ENCODE data around the gene ROCK2. TPM values are rescaled to one million over a fixed set of nuclear protein-coding genes. Genes with fewer than 3 reads are reported as not detected.
A peak's percentile ranks its signal among the peaks of the same experiment; 100 is the strongest.

The ROCK2 gene
- total and polyA plus RNA-seq, 2 of the 13 experiments (the other 11 are each of a cell fraction or from before 2014, with no cell fraction given) = 38.1 to 119 TPM

GRCh38 chr2:11346023-11346482, 1.6 kb upstream of the ROCK2 start:
- Histone ChIP-seq H3K4me1 (ENCODE audit: insufficient read depth, low read length) (peaks cover 49% of the 10 kb centered on the region), H3K27ac (ENCODE audit: extremely low read length, insufficient read depth, low read length) (peak overlapping the region; percentile 98), H3K9me3 (ENCODE audit: low read length) (no peaks in the 10 kb centered on the region), H3K9ac (ENCODE audit: insufficient read depth, low read depth, low read length) (peak overlapping the region; percentile 99), H3K4me3 (replicated peaks in 1 of 3; ENCODE audit: insufficient read depth in 1 of 3, low read depth in 2 of 3, low read length in 3 of 3) (peak overlapping the region in 2 of 3 experiments; percentile 82 to 96; a peak in 2 of 6 replicates), H3K79me2 (ENCODE audit: insufficient read depth, low read length) (peaks cover 48% of the 10 kb centered on the region), H3K36me3 (replicated peaks in 1 of 2; ENCODE audit: control insufficient read depth in 1 of 2, insufficient read depth in 2 of 2, low read length in 2 of 2) (no peaks in the 10 kb centered on the region), H4K20me1 (ENCODE audit: insufficient read depth, low read length) (peaks cover 26% of the 10 kb centered on the region), H3K27me3 (ENCODE audit: control insufficient read depth in 1 of 2, insufficient read depth in 2 of 2, low read length in 2 of 2) (no peaks in the 10 kb centered on the region; a peak in 1 of 5 replicates), H3K4me2 (ENCODE audit: low read depth, low read length) (peak overlapping the region; percentile 97), H2AFZ (ENCODE audit: low read length) (no peak overlapping the region)
- ATAC-seq = no peak
- no TSS peak for BruUV-seq (replicated peaks)
- CTCF ChIA-PET (ENCODE audit: low intra/inter-chr PET ratio, low total read pairs) = interaction anchor here (1.8 kb wide), 1 partner anchor 12 kb away, joined by 5 read pairs; no protein-coding TSS in a partner anchor
- DNase-seq (ENCODE audit: low spot score) = no peak
- WGBS (ENCODE audit: low lambda C conversion rate) = 72% methylated on average over 4 of the region's 4 CpGs
- in situ Hi-C loops (cut with HindIII; ENCODE audit: extremely low pct_ligation_motif_present, low pct_unique_long_range_greater_than_20kb) (no loop called here), intact Hi-C loops (cut with micrococcal nuclease; ENCODE audit: unreplicated experiment) (loop anchor here (10.0 kb wide), 1 partner anchor 211 kb away; a partner anchor contains a TSS)
- no peak for FAIRE-seq
- POLR2A ChIA-PET = interaction anchor here (0.7 to 8.4 kb wide), 12 partner anchors 11 to 76 kb away, joined by 3 to 465 read pairs (median 34); no protein-coding TSS in a partner anchor
- TF ChIP-seq ZNF121 (CRISPR knock-in tag; IDR thresholded peaks at IDR 0.05) = peak; percentile 84
- TF ChIP-seq ZNF563 (CRISPR knock-in tag; IDR thresholded peaks at IDR 0.05) = no peak
- no peak for TF ChIP-seq ZNF33A (CRISPR knock-in tag; IDR thresholded peaks at IDR 0.05; ENCODE audit: borderline replicate concordance)
- 0 out of 2 replicates have a peak, but pooled peaks have one; percentile 36 for TF ChIP-seq ZMAT3 (CRISPR knock-in tag; conservative IDR thresholded peaks at IDR 0.05)
- TF ChIP-seq XBP1 (CRISPR knock-in tag; IDR thresholded peaks at IDR 0.05) = no peak
- TF ChIP-seq GATAD2A (CRISPR knock-in tag; IDR thresholded peaks at IDR 0.05) = 0 out of 2 replicates have a peak, but pooled peaks have one; percentile 8
- 0 out of 2 replicates have a peak, but pooled peaks have one; percentile 32 for TF ChIP-seq ZBTB14 (CRISPR knock-in tag; IDR thresholded peaks at IDR 0.05)
- TF ChIP-seq E2F1 (CRISPR knock-in tag; IDR thresholded peaks at IDR 0.05) = 0 out of 2 replicates have a peak, but pooled peaks have one; percentile 0
- TF ChIP-seq GABPB1 (CRISPR knock-in tag; IDR thresholded peaks at IDR 0.05) = no peak
- TF ChIP-seq DNMT3B (CRISPR knock-in tag; conservative IDR thresholded peaks at IDR 0.05) = 0 out of 2 replicates have a peak, but pooled peaks have one; percentile 30
- TF ChIP-seq MED1 (CRISPR knock-in tag; IDR thresholded peaks at IDR 0.05) = 0 out of 2 replicates have a peak, but pooled peaks have one; percentile 24
- peak; percentile 16; the same call in 1 of the 2 replicates for TF ChIP-seq FOSL2 (CRISPR knock-in tag; IDR thresholded peaks at IDR 0.05)
- 0 out of 2 replicates have a peak, but pooled peaks have one; percentile 57 for TF ChIP-seq AKNA (CRISPR knock-in tag; IDR thresholded peaks at IDR 0.05; ENCODE audit: borderline replicate concordance)
- 0 out of 2 replicates have a peak, but pooled peaks have one; percentile 53 for TF ChIP-seq RCOR2 (CRISPR knock-in tag; IDR thresholded peaks at IDR 0.05)
- 0 out of 2 replicates have a peak, but pooled peaks have one; percentile 34 for TF ChIP-seq ZFP1 (CRISPR knock-in tag; IDR thresholded peaks at IDR 0.05)
- TF ChIP-seq ZNF615 (CRISPR knock-in tag; IDR thresholded peaks at IDR 0.05; ENCODE audit: borderline replicate concordance) = peak; percentile 54; the same call in 1 of the 2 replicates
- 0 out of 2 replicates have a peak, but pooled peaks have one; percentile 15 for TF ChIP-seq ZC3H4 (CRISPR knock-in tag; IDR thresholded peaks at IDR 0.05; ENCODE audit: borderline replicate concordance)
- TF ChIP-seq ZBTB38 (CRISPR knock-in tag; IDR thresholded peaks at IDR 0.05) = peak; percentile 81
- 0 out of 2 replicates have a peak, but pooled peaks have one; percentile 31 for TF ChIP-seq BRCA1 (CRISPR knock-in tag; IDR thresholded peaks at IDR 0.05)

Measured in HepG2 (cell line).